ENCODE measurements around the gene PRDX5. TPM values are rescaled to one million over a fixed set of nuclear protein-coding genes. Genes with fewer than 3 reads are reported as not detected.

Gene PRDX5
- total and polyA plus RNA-seq, 4 donors = 66.8 to 201 (median 135) TPM

- peak within 1 kb of the TSS; percentile 94 to 98 for H3K27ac ChIP-seq (ENCODE audit: low read depth in 1 of 2, low read length in 2 of 2)
Measured at GRCh38 chr11:64305075-64305690, 12.7 kb upstream of the PRDX5 start, which contains the start of gene ESRRA. Gene ESRRA, plus strand, starts transcription at chr11:64305524. Its CDS starts 1,656 bp downstream, at chr11:64307180.

More at GRCh38 chr11:64305075-64305690, 12.7 kb upstream of the PRDX5 start, which contains the start of gene ESRRA:
- H3K27me3 ChIP-seq (ENCODE audit: control insufficient read depth in 4 of 4, insufficient read depth in 4 of 4, low read length in 3 of 4) = no peaks in the 10 kb centered on the region
- H3K4me1 ChIP-seq (ENCODE audit: control insufficient read depth in 4 of 4, insufficient read depth in 4 of 4, low read length in 3 of 4) = peaks cover 4 to 49% (median 37%) of the 10 kb centered on the region in 4 donors
- TF ChIP-seq ATF3 (IDR thresholded peaks at IDR 0.05) (no peak), NR2F2 (IDR thresholded peaks at IDR 0.05) (no peak), RAD21 (IDR thresholded peaks at IDR 0.05) (no peak), EGR1 (IDR thresholded peaks at IDR 0.05; ENCODE audit: low read depth in 2 of 2) (peak; percentile 28 to 47), REST (IDR thresholded peaks at IDR 0.05) (peak; percentile 62), MAX (IDR thresholded peaks at IDR 0.05) (no peak), JUND (IDR thresholded peaks at IDR 0.05) (no peak), HNF4G (IDR thresholded peaks at IDR 0.05) (no peak), RXRA (IDR thresholded peaks at IDR 0.05) (peak; percentile 47 to 56), ZBTB33 (IDR thresholded peaks at IDR 0.05) (no peak), CTCF (IDR thresholded peaks at IDR 0.05; ENCODE audit: low read depth, low read length, missing input control) (no peak), YY1 (IDR thresholded peaks at IDR 0.05) (peak; percentile 60), SP1 (IDR thresholded peaks at IDR 0.05) (peak; percentile 81), HNF4A (conservative IDR thresholded peaks at IDR 0.05) (no peak), FOXA1 (IDR thresholded peaks at IDR 0.05) (peak; percentile 12), GABPA (IDR thresholded peaks at IDR 0.05 in 1 of 2, conservative IDR thresholded peaks at IDR 0.05 in 1 of 2) (peak in 1 of 2 donors; percentile 26), TAF1 (conservative IDR thresholded peaks at IDR 0.05) (no peak), FOXA2 (IDR thresholded peaks at IDR 0.05) (no peak)
- H3K4me3 ChIP-seq (ENCODE audit: low read depth in 1 of 3, low read length in 3 of 3) = peak within 1 kb of the TSS; percentile 76 to 90 (median 85)
- peak within 1 kb of the TSS; percentile 84 to 87 for H3K9ac ChIP-seq (ENCODE audit: low read depth in 1 of 2, low read length in 2 of 2)
- no peaks in the 10 kb centered on the region for H3K9me3 ChIP-seq (ENCODE audit: control insufficient read depth in 4 of 4, low read length in 3 of 4)
- DNase-seq (ENCODE audit: low spot score) = peak; percentile 99
- no peaks in the 10 kb centered on the region for H3K36me3 ChIP-seq (ENCODE audit: control insufficient read depth in 4 of 4, insufficient read depth in 3 of 4, low read depth in 1 of 4, low read length in 3 of 4)
- under 1% methylated on average over 81 of the region's 81 CpGs for WGBS
